GM18868 (cell line): ENCODE results near the gene EME1.

Experiments used
- ATAC-seq: cut with Tn5 transposase; IDR thresholded peaks from one replicate; pipeline ENCODE4 v1.9.1; 2021; ENCODE audit warnings: mild to moderate bottlenecking, moderate library complexity; ENCODE audit not compliant: unreplicated experiment

EME1 gene

DNA sequence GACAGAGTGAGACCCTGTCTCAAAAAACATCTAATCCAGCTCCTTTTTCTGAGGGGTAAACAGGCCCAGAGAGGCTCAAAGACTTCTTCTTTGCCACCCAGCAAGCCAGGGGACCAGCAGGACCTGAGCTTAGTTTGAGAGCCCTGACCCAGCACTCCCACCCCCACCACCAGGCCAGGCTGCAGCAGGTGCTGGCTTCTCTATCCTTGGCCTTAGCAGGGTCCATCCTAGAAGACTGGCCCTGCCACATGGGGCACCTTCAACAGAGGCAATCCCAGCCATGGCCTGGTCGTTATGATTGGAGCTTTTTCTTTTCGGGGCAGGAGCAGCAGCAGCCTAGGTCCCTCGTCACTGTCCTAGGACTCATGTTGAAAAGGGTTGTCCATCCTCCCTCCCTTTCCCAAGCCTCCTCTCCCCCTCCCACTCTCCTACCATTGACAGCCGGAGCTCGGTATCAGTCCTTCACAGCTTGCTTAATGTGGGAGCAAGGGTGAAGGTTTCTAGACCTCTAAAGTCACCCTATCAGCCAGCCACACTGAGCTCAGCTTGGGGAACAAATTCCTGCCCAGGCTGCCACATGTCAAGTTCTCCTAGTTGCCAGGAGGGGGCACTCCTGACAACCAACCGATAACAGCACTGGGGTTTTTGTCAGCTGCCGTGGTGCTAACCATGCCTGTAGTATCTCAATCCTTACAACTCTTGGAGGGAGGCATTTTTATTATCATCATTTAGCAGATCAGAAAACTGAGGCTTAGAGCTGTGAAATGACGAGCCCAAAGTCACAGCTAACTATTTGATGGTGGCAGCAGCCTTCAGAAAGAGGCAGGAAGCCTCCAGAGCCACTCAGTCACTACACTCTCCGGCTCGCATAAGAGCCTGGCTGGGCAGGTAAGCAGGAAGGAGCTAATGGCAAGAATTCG lies 11.2 kb upstream of the EME1 start:
- ATAC-seq, result peak; percentile 72

DNA sequence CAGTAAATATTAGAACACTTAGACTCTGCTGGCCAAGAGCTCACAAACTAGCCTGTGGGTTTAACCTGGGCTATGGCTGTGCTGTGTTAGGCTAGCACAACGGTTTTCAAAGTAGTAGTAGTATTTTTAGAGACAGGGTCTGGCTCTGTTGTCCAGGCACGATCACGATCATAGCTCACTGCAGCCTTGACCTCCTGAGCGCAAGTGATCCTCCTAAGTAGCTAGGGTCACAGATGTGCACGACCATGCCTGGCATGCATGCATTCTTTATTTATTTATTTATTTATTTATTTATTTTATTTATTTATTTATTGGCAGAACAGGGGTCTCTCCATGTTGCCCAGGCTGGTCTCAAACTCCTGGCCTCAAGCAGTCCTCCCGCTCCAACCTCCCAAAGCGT lies 10.4 kb upstream of the EME1 start:
- no peak for ATAC-seq

DNA sequence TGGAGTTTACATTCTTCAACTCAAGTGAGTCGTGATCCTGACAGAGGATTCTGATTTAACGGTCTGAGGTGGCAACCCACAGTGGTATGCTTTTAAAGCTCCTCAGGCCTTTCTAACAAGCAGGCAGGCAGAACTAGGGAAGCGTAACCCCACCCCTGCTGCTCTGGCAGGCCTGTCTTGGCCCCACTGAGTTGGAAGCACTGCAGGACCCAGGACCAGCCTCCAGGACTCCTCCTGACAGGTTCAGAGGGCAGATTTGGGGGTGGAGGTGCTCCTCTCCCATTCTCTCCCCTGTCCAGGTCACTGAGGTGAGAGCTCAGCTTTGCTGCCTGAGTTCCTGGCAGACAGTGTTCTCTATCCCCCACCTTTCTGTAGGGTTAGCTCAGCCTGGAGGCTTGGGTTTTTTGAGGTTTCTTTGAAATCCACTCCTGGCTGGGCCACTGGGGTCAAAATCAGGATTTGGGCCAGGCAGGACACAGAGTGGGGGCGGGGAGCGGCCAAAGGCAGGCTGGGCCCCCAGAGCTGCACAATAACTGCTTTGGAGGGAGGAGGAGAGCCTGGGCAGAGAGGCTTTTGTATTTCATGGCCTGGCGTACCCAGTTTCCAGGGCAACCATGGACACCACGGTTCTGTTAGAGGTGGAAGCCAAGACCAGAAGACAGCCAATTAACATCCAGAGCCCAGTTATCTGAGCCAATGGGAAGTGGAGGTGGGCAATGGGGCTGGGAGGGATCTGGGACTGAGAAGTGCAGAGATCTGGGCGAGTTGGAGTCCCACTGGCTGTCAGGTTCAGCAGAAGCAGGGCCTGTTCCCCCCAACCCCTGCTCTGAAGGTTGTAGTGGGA lies 9.6 kb upstream of the EME1 start:
- ATAC-seq, result no peak

DNA sequence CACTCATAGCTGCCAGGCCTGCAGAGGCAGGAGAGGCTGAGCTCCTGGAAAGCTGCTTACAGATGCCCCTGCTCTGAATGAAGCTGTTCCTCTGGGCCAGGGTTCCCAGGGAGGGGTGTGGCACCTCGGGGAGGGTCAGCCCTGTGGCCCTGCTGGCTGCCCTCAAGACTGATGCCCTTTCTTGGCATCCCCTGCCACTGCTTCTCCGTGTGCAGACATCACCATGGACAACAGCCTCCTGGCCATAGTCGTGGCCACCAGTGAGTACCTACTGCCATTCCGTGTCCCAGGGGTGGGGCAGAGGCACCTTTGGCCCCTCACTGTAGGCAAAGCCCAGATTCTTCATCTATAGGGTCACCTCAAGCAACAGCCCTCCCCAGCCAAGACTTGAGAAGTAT lies 9.0 kb upstream of the EME1 start:
- ATAC-seq, result no peak

DNA sequence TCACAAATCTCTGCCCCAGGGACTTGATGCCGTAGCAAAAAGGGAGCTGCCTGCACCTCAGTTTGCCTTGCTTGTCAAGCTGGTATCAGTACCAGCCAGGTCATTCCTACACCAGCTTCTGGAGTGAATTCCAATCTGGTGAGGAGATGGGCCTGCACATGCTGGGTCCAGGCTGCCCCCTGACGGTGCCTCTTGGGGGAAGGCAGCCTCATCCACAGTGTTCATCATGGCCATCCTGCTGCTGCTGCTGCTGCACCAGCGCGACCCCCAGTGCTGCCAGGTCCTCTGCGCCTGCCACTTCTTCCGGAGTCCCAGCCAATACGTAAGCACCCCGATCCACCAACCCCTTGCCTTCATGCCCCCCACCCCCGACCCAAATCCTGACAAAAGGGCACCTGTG lies 8.3 kb upstream of the EME1 start:
- no peak for ATAC-seq

DNA sequence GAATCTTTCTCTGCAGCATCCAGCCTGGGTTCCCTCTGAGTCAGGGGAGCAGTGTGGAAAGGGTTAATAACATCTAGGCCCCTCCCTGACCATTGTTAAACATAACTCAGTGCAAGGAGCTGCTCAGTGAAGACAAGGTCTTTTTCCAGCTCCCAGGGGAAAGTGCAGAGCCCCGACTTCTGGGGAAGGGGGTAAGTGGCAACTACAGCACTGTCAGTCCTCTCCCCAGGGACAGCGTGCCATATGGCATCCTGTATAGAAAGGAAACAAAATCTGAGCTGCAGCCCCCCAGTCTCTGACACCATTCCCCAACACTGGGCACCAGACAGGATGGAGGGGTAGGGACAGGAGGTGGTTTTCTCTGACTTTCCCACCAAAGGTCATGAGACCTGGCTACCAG lies 7.9 kb upstream of the EME1 start:
- ATAC-seq, result no peak

DNA sequence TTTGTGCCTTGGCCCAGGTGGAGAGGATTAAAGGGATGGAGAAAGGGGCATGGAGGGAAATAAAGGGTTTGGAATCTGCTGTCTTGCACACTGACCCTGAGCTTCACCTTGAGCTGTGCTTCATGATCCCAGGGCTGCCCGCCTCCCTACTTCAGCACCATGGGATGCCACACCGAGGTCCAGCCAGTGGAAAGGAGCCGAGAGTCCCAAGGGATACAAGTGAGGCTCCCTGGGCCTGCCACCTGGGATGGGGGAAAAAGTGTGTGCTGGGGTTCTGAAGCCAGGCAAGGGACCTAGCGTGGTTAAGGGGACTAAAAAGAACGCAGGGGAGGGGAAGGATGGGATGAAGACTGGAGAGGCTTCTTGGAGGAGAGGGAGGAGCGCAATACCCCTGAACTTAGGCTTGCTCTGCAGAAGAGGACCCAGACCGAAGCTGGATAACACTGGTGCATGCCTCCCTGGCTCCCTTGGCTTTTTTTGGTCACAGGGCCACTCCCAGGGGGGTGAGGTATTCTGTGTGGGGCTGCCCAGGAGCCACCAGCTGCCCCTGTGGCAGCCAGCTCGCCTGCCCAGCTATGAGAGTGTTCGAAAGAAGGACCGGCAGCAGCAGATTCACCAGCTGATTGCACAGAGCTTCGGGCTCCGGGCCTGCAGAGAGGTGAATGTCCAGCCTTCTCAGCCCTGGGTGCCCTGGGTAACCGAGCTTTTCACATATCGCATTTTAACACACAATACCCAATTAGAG lies 7.2 kb upstream of the EME1 start:
- no peak for ATAC-seq

DNA sequence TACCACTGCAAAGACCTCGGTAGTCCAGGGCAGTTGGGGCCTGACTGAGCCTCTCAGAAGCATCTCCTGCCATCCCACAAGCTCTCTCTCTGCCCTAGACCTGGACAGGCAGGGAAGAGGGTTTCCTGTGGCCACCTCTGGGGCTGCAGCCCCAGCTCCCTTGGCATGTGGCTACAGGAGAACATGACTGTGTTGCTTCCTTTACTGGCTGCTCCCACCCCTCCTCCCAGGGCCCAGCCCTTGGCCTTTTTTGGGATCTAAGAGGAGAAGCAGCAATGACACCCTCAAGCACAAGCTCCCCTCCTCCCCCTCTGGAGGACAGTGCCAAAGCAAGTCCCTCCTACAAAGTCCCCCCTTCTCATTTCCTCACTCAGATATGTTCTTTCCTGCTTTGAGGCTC lies 5.6 kb upstream of the EME1 start:
- ATAC-seq, result no peak

DNA sequence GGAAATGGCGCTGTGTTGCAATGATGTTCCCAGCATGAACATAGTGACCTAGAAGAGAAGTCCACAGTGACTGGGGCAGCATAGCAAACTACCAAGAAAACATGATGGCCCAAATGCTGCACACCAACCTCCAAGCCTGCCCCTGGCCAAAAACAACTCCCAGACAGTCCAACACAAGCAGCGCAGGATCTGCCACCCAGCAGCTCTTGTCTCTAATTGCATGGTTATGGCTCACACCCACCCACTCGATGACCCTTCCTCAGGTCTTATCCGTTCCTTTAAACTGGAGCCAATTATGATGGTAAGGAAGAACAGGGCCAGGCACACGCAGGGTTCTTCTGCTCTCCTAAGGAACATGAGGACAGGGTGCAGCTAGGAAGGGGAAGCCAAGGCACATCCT lies 3.0 kb upstream of the EME1 start:
- ATAC-seq, result no peak

DNA sequence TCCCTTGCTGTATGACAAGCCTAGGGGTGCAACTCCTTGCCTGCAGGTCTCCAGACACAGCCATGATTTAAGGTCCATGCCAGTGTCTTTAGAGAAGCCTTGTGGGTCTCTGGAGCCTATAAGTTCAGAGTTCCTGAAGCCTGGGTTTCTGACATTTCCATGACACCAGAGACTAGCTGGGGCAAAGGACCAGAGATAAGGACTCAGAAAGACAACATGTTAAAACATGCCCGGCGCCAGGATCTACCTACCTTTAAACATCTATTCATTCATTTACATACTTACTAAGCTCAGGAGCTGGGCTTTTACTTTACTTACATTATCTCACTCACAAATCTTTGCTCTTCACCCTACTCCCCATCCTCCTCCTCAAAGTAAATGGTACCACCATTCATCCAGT lies 1.5 kb upstream of the EME1 start:
- ATAC-seq, result no peak

DNA sequence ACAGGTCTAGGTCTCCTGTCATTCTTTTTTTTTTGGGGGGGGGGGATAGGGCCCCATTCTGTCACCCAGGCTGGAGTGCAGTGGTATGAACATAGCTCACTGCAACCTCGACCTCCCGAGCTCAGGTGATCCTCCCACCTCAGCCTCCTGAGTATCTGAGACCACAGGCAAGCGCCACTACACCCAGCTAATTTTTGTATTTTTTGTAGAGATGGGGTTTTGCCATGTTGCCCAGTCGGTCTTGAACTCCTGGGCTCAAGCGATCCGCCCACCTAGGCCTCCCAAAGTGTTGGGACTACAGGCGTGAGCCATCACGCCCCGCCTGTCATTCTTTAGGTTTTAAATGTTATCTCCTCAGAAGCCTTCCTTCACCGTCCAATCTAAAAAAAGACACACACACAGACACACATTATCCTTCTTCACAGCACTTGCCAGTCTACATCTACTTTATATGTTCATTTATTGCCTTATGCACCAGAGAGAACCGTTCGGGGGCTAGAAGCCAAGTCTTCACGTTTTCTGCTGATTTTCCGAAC lies 739 bp upstream of the EME1 start:
- no peak for ATAC-seq

DNA sequence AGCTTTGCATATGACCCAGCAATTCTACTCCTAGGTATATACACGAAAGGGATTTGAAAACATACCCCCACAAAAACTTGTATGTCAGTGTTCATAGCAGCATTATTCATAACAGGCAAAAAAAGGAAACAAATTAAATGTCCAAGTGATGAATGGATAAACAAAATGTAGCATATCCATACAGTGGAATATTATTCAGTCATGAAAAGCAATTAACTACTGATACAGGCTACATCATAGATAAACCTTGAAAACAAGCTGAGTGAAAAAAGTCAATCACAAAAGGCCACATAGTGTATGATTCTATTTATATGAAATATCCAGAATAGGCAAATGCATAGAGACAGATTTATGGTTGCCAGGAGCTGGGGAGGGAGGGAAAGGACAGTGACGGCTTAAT lies 676 bp downstream of the EME1 start:
- no peak for ATAC-seq

DNA sequence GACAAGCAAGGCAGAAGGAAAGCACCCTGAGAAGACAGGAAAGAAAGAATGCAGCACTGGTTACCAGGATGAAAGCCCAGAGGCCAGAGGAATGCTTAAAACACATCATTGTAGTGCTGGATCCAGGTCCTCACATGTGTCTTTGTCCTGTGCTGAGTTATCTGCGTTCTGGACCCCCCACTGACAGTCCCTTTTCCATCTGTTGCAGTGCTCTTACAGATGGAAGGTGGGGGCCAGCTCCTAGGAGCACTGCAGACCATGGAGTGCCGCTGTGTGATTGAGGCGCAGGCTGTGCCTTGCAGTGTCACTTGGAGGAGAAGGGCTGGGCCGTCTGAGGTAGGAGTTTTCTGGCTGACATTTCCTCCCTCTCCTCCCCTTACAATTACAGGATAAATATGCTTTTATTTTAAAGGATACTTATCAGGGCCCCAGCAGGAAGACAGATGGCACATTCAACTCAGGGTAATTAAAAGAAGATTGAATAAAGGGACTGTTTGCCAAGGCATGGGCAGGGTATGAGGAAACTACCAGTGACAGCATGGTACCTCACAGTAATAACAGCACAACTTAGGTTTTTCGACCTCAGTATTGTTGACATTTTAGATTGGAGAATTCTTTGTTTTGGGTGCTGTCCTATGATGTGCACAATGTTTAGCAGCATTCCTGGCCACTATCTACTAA lies 3.0 kb downstream of the EME1 start:
- ATAC-seq, result no peak

DNA sequence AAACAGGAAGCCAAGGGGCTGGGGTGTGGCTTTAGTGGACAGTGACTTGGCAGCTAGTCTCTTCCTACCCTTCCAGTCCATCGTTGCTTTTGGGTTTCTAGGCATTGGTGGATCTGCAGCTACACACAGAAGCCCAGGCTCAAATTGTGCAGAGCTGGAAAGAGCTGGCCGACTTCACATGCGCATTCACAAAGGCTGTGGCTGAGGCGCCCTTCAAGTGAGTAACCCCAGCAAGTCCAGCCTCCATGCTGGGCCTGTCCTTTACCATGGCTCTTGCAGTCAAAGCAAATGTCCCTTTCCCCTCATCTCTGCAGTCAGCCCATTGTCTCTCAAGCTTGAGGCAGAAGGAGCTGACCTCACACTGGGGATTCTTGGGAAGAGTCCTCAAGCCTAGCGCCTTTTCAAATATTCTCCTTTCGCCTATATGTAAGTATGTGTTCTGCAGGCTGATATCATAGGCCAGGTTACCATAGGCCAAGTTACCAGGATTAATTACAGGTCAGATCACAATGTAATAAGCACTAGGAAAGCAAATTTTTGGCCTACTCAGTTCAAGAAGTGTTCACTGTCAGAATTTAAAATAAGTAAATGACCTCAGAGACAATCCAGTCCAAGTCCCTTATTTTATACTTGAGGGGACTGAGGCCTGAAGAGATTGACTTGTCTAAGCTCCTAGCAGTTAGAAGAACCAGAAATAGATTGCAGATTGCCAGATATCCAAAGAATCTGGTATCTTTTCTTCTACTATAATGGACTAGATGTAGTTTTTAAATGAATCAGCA lies 6.5 kb downstream of the EME1 start:
- ATAC-seq, result no peak

DNA sequence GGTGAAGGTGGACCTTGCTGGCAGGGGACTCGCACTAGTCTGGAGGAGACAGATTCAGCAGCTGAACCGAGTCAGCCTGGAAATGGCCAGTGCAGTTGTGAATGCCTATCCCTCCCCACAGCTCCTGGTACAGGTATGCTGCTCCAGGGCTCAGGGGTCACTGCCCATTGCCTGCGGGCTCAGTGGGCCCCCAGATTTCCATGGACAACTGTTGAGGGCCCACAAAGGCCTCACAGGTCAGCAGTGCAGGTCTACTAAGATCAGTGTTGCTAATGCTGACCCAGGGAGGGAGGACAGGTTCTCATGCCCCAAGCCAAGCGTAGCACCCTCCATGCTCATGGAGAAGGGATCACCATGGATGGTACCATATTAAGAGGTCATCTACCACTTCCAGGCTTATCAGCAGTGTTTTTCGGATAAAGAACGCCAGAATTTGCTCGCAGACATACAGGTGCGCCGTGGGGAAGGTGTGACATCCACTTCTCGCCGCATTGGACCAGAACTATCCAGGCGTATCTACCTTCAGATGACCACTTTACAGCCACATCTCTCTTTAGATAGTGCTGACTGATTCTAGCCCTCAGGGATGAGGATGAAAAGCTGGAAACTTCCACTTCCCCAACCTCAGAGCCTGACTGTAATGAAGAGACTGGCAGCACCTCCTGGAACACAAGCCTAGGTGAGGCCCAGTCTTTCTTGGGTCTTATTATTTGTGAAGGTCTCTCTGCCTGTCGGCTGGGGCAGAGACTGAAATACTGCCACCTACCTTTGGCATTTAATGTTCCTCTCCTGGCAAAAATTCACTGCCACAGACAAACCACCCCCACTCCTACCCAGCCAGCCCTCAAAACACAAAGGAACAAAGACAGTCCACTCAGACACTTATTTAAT lies 7.6 kb downstream of the EME1 start:
- ATAC-seq, result no peak

DNA sequence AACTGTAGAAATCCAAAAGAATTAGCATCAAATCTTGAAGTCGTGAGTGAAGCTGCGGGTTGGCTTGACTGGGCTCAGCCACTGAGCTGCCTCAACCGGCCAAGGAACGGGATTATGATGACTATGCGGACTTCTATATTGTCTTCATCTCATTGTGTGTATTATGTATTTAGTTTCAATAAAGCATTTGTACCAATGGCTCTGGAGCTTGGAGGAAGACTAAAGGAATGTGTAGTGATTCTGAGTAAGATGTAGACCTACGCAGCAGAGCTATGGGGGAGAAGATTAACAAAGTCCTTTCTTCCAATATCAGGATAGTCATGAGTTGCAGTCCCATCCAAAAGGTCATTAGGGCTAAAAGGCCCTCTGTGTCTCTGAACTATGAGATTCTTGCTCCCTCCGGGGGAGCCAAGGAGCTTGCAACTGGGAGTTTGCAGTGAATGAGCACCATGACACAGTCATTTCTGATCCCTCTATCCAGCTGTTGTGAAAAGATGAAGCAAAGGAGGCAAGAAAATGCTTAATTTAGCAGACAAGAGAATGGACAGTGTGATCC lies 8.3 kb downstream of the EME1 start:
- ATAC-seq, result no peak

DNA sequence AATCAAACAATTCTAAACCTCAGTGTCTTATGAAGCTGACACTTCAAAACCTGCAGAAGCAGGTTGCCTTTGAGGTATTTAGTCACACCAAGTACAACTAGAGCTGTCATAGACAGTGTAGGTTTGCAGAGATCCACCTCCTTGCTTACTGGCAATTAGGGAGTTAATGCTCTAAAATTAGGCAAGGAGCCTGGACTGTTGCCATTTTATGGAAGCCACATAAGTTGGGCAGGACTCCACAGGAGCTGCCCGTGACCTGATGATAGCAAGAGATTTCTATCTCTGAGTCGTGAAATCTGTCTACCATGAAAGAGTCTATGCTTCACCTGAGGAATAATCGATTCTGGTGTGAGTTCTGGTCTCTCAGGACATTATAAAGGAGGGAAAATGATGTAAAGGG lies 8.9 kb downstream of the EME1 start:
- no peak for ATAC-seq

DNA sequence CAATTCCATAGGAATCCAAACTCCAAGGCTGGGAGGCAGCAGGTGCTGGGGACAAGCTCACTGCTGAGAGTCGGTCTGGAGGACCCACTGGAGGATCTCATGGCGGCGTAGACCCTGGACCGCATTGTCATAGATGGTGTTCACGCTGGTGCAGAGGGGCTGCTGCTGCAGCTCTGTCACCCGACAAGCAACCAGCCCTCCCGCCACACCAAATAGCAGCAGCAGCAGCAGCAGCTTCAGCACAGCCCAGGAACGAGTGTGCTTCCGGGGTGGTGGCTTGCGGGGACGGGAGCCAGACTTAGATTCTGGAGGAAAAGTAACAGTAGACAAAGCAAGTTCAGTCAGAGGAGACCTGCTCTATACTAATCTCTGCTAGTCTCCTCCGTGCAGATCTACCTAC lies 9.9 kb downstream of the EME1 start:
- ATAC-seq, result no peak

DNA sequence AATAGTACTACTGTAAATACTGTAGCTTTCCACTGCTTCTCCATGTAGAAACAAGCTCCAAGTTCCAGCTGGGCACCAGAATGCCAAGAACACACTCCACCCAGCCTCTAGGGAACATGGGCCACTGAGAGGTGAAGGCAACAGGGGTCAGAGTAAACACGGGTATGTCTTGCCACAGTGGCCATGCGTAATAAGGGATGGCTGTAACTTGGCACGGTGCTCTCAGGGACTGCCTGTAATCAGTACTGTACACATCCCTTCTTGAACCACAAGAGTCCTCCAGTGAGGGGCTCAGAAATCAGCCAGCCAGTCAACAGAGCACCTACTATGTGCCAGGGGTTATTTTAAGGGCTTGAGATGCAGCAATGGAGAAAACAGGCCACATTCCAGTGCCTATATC lies 13.5 kb downstream of the EME1 start:
- ATAC-seq, result no peak
